H1 (cell line): ENCODE data around the gene FPGS. TPM values are rescaled to one million over a fixed set of nuclear protein-coding genes. Genes with fewer than 3 reads are reported as not detected.

Experiments
- CTCF ChIA-PET: fragments of 300-600 bp; sonication (Branson Sonifier 250); formaldehyde crosslinking; loops from one replicate; lab custom pipeline; 2021; ENCODE audit not compliant: partially characterized antibody; lab: Charles Lee
- POLR2A ChIA-PET: fragments of 300-600 bp; sonication (Branson Sonifier 250); formaldehyde crosslinking; loops from one replicate; lab custom pipeline; 2021; ENCODE audit warnings: inconsistent platforms; ENCODE audit not compliant: partially characterized antibody; lab: Charles Lee
- DNase-seq, 2 experiments: peaks; one replicate each; pipeline versions ENCODE4 v3.0.0 to v3.0.0-alpha.2; 2010 to 2022; ENCODE audit warnings: low spot score in 2 of 2, low read depth in 1 of 2, mixed read lengths in 1 of 2
- FAIRE-seq: peaks from 2 replicates; lab custom pipeline; 2011; peaks lifted over from hg19 to GRCh38; lab: Jason Lieb, UNC
- H2AFZ ChIP-seq: 2 replicates; pipeline ENCODE4 v1.8.1; 2012; ENCODE audit warnings: low read length, inconsistent platforms
- H2AK5ac ChIP-seq: 2 replicates; pipeline ENCODE4 v1.6.1; 2013; ENCODE audit warnings: low read depth, low read length
- H2BK120ac ChIP-seq: replicated peaks from 2 replicates; pipeline ENCODE3; 2013; ENCODE audit warnings: low read depth, low read length, inconsistent platforms
- H2BK12ac ChIP-seq: 2 replicates; pipeline ENCODE4 v1.6.1; 2013; ENCODE audit warnings: low read depth, low read length
- H2BK15ac ChIP-seq: 2 replicates; pipeline ENCODE4 v1.6.1; 2013; ENCODE audit warnings: low read length
- H2BK20ac ChIP-seq: 2 replicates; pipeline ENCODE4 v1.6.1; 2013; ENCODE audit warnings: low read length
- H2BK5ac ChIP-seq: 2 replicates; pipeline ENCODE4 v1.6.1; 2013; ENCODE audit warnings: low read depth, low read length
- H3K14ac ChIP-seq: 2 replicates; pipeline ENCODE4 v1.6.1; 2013; ENCODE audit warnings: inconsistent platforms; ENCODE audit not compliant: insufficient read length
- H3K18ac ChIP-seq: 2 replicates; pipeline ENCODE4 v1.6.1; 2013; ENCODE audit warnings: low read length; ENCODE audit errors: extremely low read depth
- H3K23ac ChIP-seq: 2 replicates; pipeline ENCODE4 v1.6.1; 2013; ENCODE audit warnings: inconsistent platforms; ENCODE audit not compliant: insufficient read length
- H3K23me2 ChIP-seq: 2 replicates; pipeline ENCODE4 v1.6.1; 2013; ENCODE audit warnings: low read depth, low read length
- H3K27ac ChIP-seq: 2 replicates; pipeline ENCODE4 v1.6.1; 2011; ENCODE audit warnings: low read depth, low read length, inconsistent platforms
- H3K27me3 ChIP-seq, 4 experiments: replicated peaks in 1 of 4; 1 replicate in 1 of 4; 2 replicates in 3 of 4; pipeline versions ENCODE4 v1.6.1 to v1.8.1; 2011 to 2013; ENCODE audit warnings: low read length in 3 of 4, mild to moderate bottlenecking in 3 of 4, inconsistent platforms in 2 of 4, mixed read lengths in 2 of 4, moderate library complexity in 1 of 4; ENCODE audit not compliant: control insufficient read depth in 3 of 4, insufficient read depth in 3 of 4; ENCODE audit errors: extremely low read depth in 1 of 4
- H3K36me3 ChIP-seq, 4 experiments: 2 replicates each; pipeline versions ENCODE4 v1.6.1 to v1.8.1; 2011 to 2013; ENCODE audit warnings: mild to moderate bottlenecking in 4 of 4, low read length in 3 of 4, moderate library complexity in 2 of 4, control low read depth in 1 of 4, inconsistent platforms in 1 of 4; ENCODE audit not compliant: insufficient read depth in 4 of 4, control insufficient read depth in 2 of 4
- H3K4ac ChIP-seq: replicated peaks from 2 replicates; pipeline ENCODE3; 2013; ENCODE audit warnings: low read length, low read depth, mixed read lengths, inconsistent platforms; ENCODE audit not compliant: insufficient read length
- H3K4me1 ChIP-seq, 4 experiments: replicated peaks in 1 of 4; 1 replicate in 1 of 4; 2 replicates in 3 of 4; pipeline versions ENCODE4 v1.6.1 to v1.8.1; 2011 to 2013; ENCODE audit warnings: low read length in 3 of 4, inconsistent platforms in 2 of 4, mixed read lengths in 1 of 4; ENCODE audit not compliant: insufficient read depth in 4 of 4, control insufficient read depth in 3 of 4
- H3K4me2 ChIP-seq, 2 experiments: 2 replicates each; pipeline versions ENCODE4 v1.6.1 to v1.8.1; 2011 to 2013; ENCODE audit warnings: low read depth in 2 of 2, low read length in 2 of 2, control low read depth in 1 of 2, inconsistent platforms in 1 of 2, mild to moderate bottlenecking in 1 of 2; ENCODE audit not compliant: insufficient read depth in 1 of 2
- H3K4me3 ChIP-seq, 4 experiments: fragments of 200-600, 300-600 bp in 1 of 4; sonication (generic), shearing (Covaris generic), sonication (Bioruptor Twin) in 1 of 4; 2 replicates each; pipeline versions ENCODE4 v1.5.1 to v1.8.1; 2011 to 2016; ENCODE audit warnings: low read length in 4 of 4, low read depth in 3 of 4, control low read depth in 2 of 4, inconsistent platforms in 2 of 4, mild to moderate bottlenecking in 2 of 4, mixed read lengths in 1 of 4, moderate library complexity in 1 of 4; ENCODE audit not compliant: insufficient read depth in 2 of 4; ENCODE audit errors: extremely low read depth in 1 of 4
- H3K56ac ChIP-seq: replicated peaks from 2 replicates; pipeline ENCODE3; 2013; ENCODE audit warnings: low read depth, mild to moderate bottlenecking, mixed read lengths, low read length, inconsistent platforms; ENCODE audit not compliant: insufficient read length
- H3K79me1 ChIP-seq: 2 replicates; pipeline ENCODE4 v1.6.1; 2013; ENCODE audit warnings: low read depth, low read length, control low read depth
- H3K79me2 ChIP-seq, 2 experiments: 2 replicates each; pipeline versions ENCODE4 v1.6.1 to v1.8.1; 2012 to 2013; ENCODE audit warnings: low read length in 2 of 2, mild to moderate bottlenecking in 2 of 2, inconsistent platforms in 1 of 2; ENCODE audit not compliant: insufficient read depth in 2 of 2, control insufficient read depth in 1 of 2
- H3K9ac ChIP-seq, 4 experiments: replicated peaks in 1 of 4; 1 replicate in 1 of 4; 2 replicates in 3 of 4; pipeline versions ENCODE4 v1.6.1 to v1.8.1; 2011 to 2013; ENCODE audit warnings: low read depth in 3 of 4, low read length in 3 of 4, control low read depth in 2 of 4, mild to moderate bottlenecking in 2 of 4, moderate library complexity in 2 of 4, inconsistent platforms in 1 of 4; ENCODE audit errors: extremely low read depth in 1 of 4
- H3K9me3 ChIP-seq, 2 experiments: 2 replicates each; pipeline versions ENCODE4 v1.6.1 to v1.8.1; 2012 to 2013; ENCODE audit warnings: mild to moderate bottlenecking in 2 of 2, moderate library complexity in 2 of 2, control low read depth in 1 of 2, inconsistent platforms in 1 of 2, low read depth in 1 of 2, low read length in 1 of 2, mixed read lengths in 1 of 2; ENCODE audit not compliant: insufficient read depth in 2 of 2
- H4K20me1 ChIP-seq, 2 experiments: replicated peaks in 1 of 2; 2 replicates each; pipeline versions ENCODE3 to v1.8.1; 2011 to 2013; ENCODE audit warnings: inconsistent platforms in 2 of 2, low read length in 2 of 2, mild to moderate bottlenecking in 1 of 2; ENCODE audit not compliant: insufficient read depth in 2 of 2, control insufficient read depth in 1 of 2
- H4K5ac ChIP-seq: 2 replicates; pipeline ENCODE4 v1.6.1; 2013; ENCODE audit warnings: low read length, low read depth, mixed read lengths, inconsistent platforms; ENCODE audit not compliant: insufficient read length
- H4K8ac ChIP-seq: 2 replicates; pipeline ENCODE4 v1.8.0; 2013; ENCODE audit warnings: mild to moderate bottlenecking, moderate library complexity, low read length, inconsistent platforms; ENCODE audit not compliant: insufficient read depth; ENCODE audit errors: extremely low read depth
- H4K91ac ChIP-seq: replicated peaks from 2 replicates; pipeline ENCODE3; 2013; ENCODE audit warnings: low read length, mixed read lengths, inconsistent platforms; ENCODE audit not compliant: insufficient read length
- POLR2A ChIP-seq, 2 experiments: IDR thresholded peaks; 1 replicate in 1 of 2; 2 replicates in 1 of 2; pipeline ENCODE4 v1.6.1; 2011; ENCODE audit warnings: low read depth in 2 of 2, low read length in 2 of 2, mild to moderate bottlenecking in 2 of 2; ENCODE audit errors: control extremely low read depth in 1 of 2
- TAF1 ChIP-seq: IDR thresholded peaks from 2 replicates; pipeline ENCODE4 v1.6.1; 2011; ENCODE audit warnings: mild to moderate bottlenecking, low read depth, low read length
- WGBS, 2 experiments: shearing (Covaris generic) in 1 of 2; methylation state at CpG; one replicate each; pipeline versions ENCODE4 v1.1.6 to v1.1.7; 2013 to 2015; ENCODE audit warnings: low lambda C conversion rate in 2 of 2, mixed read lengths in 2 of 2, inconsistent platforms in 1 of 2, low coverage in 1 of 2, missing lambda C conversion rate in 1 of 2; ENCODE audit not compliant: insufficient replicate concordance in 2 of 2, insufficient coverage in 1 of 2, insufficient read length in 1 of 2; ENCODE audit errors: extremely low coverage in 1 of 2, missing lambda C conversion rate in 1 of 2; 5-methylcytosine and 5-hydroxymethylcytosine counted together
- polyA plus RNA-seq, 7 experiments: library from polyadenylated mRNA; depleted of rRNA in 3 of 7; stranded (reverse) in 5 of 7; unstranded in 2 of 7; fragments of >200 nt in 5 of 7; fragments of 200-250 nt in 2 of 7; gene quantifications; 1 replicate in 5 of 7; 2 replicates in 1 of 7; 4 replicates in 1 of 7; pipeline versions ENCODE4 v1.2.1 to v1.2.3, GENCODE V29; 2011 to 2013; ENCODE audit warnings: missing spikeins in 2 of 7, mixed read lengths in 2 of 7
- total RNA-seq: library from RNA; stranded (reverse); fragmentation: NEBNext Ultra II Directional; extraction: Animal tissue kit (Norgen Biotek cat#: 25700); gene quantifications from 2 replicates; pipeline ENCODE4 v1.2.1, GENCODE V29; 2021

FPGS gene
- total and polyA plus RNA-seq, 2 of the 8 experiments (the other 6 are each of a cell fraction or from before 2014, with no cell fraction given), result 62.4 to 83.0 TPM

DNA sequence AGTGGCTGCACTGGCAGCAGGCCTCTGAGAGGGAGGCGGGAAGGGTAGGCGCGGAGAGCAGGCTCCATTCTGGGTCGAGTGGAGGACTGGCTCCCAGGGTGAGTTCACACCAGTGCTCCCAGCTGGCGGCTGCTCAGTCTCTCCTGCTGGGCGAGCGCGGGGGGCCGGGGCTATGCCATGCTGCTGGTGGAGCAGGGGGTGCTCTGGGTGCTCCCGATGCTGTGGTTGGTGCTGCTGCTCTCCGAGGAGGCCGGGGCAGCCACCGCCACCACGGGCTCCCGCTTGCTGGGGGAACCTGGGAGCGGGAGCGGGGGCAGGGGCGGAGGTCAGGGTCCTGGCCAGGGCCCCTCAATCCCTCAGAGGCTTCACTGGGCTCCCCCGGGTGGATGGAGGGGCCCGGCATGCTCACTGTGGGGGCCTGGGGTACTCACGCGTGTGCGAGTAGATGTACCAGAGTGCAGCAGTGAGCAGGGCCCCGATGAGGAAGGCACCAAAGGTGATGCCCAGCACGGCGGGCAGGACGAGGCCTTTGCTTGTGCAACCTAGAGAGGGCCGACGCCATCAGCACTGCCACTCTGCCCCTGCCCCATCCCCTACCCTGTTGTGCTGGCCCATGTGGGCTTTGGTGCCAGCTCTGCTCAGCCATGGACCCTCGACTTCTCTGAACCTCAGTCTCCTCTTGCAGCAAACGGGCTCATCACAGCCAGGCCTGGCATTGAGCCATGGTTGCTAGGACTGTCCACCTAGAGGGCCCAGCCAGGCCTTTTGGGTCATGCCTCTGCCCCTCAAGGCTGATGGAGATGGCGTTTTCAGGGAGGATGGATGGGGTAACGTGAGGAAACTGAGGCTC lies 13.1 kb downstream of the FPGS start:
- CTCF ChIA-PET, result interaction anchor here (1.2 to 2.4 kb wide), 7 partner anchors 9 to 105 kb away, joined by 3 to 11 read pairs (median 4); no protein-coding TSS in a partner anchor
- Histone ChIP-seq H3K23ac (no peak overlapping the region), H2BK15ac (no peak overlapping the region), H3K27ac (no peak overlapping the region), H2AFZ (no peak overlapping the region), H4K91ac (no peak overlapping the region), H3K79me2 (no peaks in the 10 kb centered on the region), H2AK5ac (no peak overlapping the region), H2BK5ac (no peak overlapping the region), H3K4ac (no peak overlapping the region), H3K79me1 (0 out of 2 replicates have a peak, but pooled peaks cover 2% of the 10 kb centered on the region), H3K9ac (no peak overlapping the region), H3K18ac (no peak overlapping the region), H3K56ac (no peak overlapping the region), H3K9me3 (no peaks in the 10 kb centered on the region), H3K4me2 (no peak overlapping the region), H4K20me1 (peaks cover 2 to 11% of the 10 kb centered on the region in 2 experiments), H4K5ac (no peak overlapping the region), H2BK12ac (no peak overlapping the region), H2BK120ac (no peak overlapping the region), H2BK20ac (no peak overlapping the region), H3K23me2 (no peaks in the 10 kb centered on the region), H3K27me3 (no peaks in the 10 kb centered on the region), H3K4me3 (no peak overlapping the region), H3K4me1 (no peaks in the 10 kb centered on the region), H3K36me3 (peaks cover 10 to 23% (median 17%) of the 10 kb centered on the region in 4 experiments; a peak in 7 of 8 replicates), H4K8ac (peak overlapping the region; percentile 51), H3K14ac (no peak overlapping the region)
- TF ChIP-seq POLR2A (IDR thresholded peaks at IDR 0.05; ENCODE audit: control extremely low read depth in 1 of 2, low read depth in 2 of 2, low read length in 2 of 2), result 0 out of 3 replicates have a peak, but pooled peaks of 1 of the 2 experiments have one; percentile 6
- no peak for TF ChIP-seq TAF1
- POLR2A ChIA-PET, result interaction anchor here (0.8 to 6.7 kb wide), 3 partner anchors 9 to 54 kb away, joined by 3 to 34 read pairs (median 5); no protein-coding TSS in a partner anchor
- 95% methylated on average over 33 of the region's 33 CpGs; no CpG with 5 or more reads in 1 of the 2 experiments for WGBS, 2 experiments
- DNase-seq, result no peak
- FAIRE-seq, result no peak
